ENCODE measurements around the gene MAN1C1.

The MAN1C1 gene

GRCh38 chr1:25808481-25809244 lies 192.1 kb downstream of the MAN1C1 start:
- no peak overlapping the region for H3K27ac Mint-ChIP-seq
- DNase-seq (ENCODE audit: low spot score): no peak
- peaks cover 9% of the 10 kb centered on the region for H3K27me3 Mint-ChIP-seq (ENCODE audit: low read depth)
- no peak overlapping the region for H3K4me3 Mint-ChIP-seq
- no peaks in the 10 kb centered on the region for H3K9me3 Mint-ChIP-seq
- peaks cover 4% of the 10 kb centered on the region for H3K4me1 Mint-ChIP-seq (ENCODE audit: low read depth)
- H3K36me3 Mint-ChIP-seq (ENCODE audit: low read depth): no peaks in the 10 kb centered on the region

- H3K9me3 Mint-ChIP-seq: no peaks in the 10 kb centered on the region
- H3K36me3 Mint-ChIP-seq (ENCODE audit: low read depth): no peaks in the 10 kb centered on the region
- no peak overlapping the region for H3K27ac Mint-ChIP-seq
- H3K4me1 Mint-ChIP-seq (ENCODE audit: low read depth): no peaks in the 10 kb centered on the region
- no peak for DNase-seq (ENCODE audit: low spot score)
- no peak overlapping the region for H3K4me3 Mint-ChIP-seq
- peaks cover 9% of the 10 kb centered on the region for H3K27me3 Mint-ChIP-seq (ENCODE audit: low read depth)
Observed at GRCh38 chr1:25809283-25809926, 192.8 kb downstream of the MAN1C1 start.

- H3K9me3 Mint-ChIP-seq: no peaks in the 10 kb centered on the region
- H3K27ac Mint-ChIP-seq: no peak overlapping the region
- no peaks in the 10 kb centered on the region for H3K4me1 Mint-ChIP-seq (ENCODE audit: low read depth)
- no peak for DNase-seq (ENCODE audit: low spot score)
- no peak overlapping the region for H3K4me3 Mint-ChIP-seq
- no peaks in the 10 kb centered on the region for H3K36me3 Mint-ChIP-seq (ENCODE audit: low read depth)
- H3K27me3 Mint-ChIP-seq (ENCODE audit: low read depth): peaks cover 5% of the 10 kb centered on the region
Observed at GRCh38 chr1:25809929-25810328, 193.3 kb downstream of the MAN1C1 start.

- no peaks in the 10 kb centered on the region for H3K9me3 Mint-ChIP-seq
- no peak overlapping the region for H3K27ac Mint-ChIP-seq
- DNase-seq (ENCODE audit: low spot score): peak; percentile 65
- no peaks in the 10 kb centered on the region for H3K4me1 Mint-ChIP-seq (ENCODE audit: low read depth)
- peaks cover 3% of the 10 kb centered on the region for H3K27me3 Mint-ChIP-seq (ENCODE audit: low read depth)
- no peak overlapping the region for H3K4me3 Mint-ChIP-seq
- H3K36me3 Mint-ChIP-seq (ENCODE audit: low read depth): no peaks in the 10 kb centered on the region
Observed at GRCh38 chr1:25810341-25811299, 194.0 kb downstream of the MAN1C1 start.

- Mint-ChIP-seq H3K36me3 (ENCODE audit: low read depth) (no peaks in the 10 kb centered on the region), H3K4me3 (no peak overlapping the region), H3K27me3 (ENCODE audit: low read depth) (no peaks in the 10 kb centered on the region), H3K9me3 (no peaks in the 10 kb centered on the region), H3K4me1 (ENCODE audit: low read depth) (no peaks in the 10 kb centered on the region), H3K27ac (no peak overlapping the region)
- no peak for DNase-seq (ENCODE audit: low spot score)
Observed at GRCh38 chr1:25811384-25812082, 194.9 kb downstream of the MAN1C1 start.

- Mint-ChIP-seq H3K36me3 (ENCODE audit: low read depth) (no peaks in the 10 kb centered on the region), H3K4me1 (ENCODE audit: low read depth) (peaks cover 2% of the 10 kb centered on the region), H3K4me3 (no peak overlapping the region), H3K27me3 (ENCODE audit: low read depth) (no peaks in the 10 kb centered on the region), H3K9me3 (no peaks in the 10 kb centered on the region), H3K27ac (no peak overlapping the region)
- DNase-seq (ENCODE audit: low spot score): no peak
Observed at GRCh38 chr1:25813071-25813733, 196.6 kb downstream of the MAN1C1 start.

- H3K4me3 Mint-ChIP-seq: no peak overlapping the region
- no peaks in the 10 kb centered on the region for H3K36me3 Mint-ChIP-seq (ENCODE audit: low read depth)
- no peaks in the 10 kb centered on the region for H3K27me3 Mint-ChIP-seq (ENCODE audit: low read depth)
- DNase-seq (ENCODE audit: low spot score): no peak
- H3K27ac Mint-ChIP-seq: no peak overlapping the region
- no peaks in the 10 kb centered on the region for H3K9me3 Mint-ChIP-seq
- peaks cover 7% of the 10 kb centered on the region for H3K4me1 Mint-ChIP-seq (ENCODE audit: low read depth)
Observed at GRCh38 chr1:25813734-25814471, 197.3 kb downstream of the MAN1C1 start.

- no peaks in the 10 kb centered on the region for H3K27me3 Mint-ChIP-seq (ENCODE audit: low read depth)
- no peaks in the 10 kb centered on the region for H3K36me3 Mint-ChIP-seq (ENCODE audit: low read depth)
- no peaks in the 10 kb centered on the region for H3K9me3 Mint-ChIP-seq
- peaks cover 10% of the 10 kb centered on the region for H3K4me1 Mint-ChIP-seq (ENCODE audit: low read depth)
- H3K27ac Mint-ChIP-seq: no peak overlapping the region
- H3K4me3 Mint-ChIP-seq: no peak overlapping the region
- DNase-seq (ENCODE audit: low spot score): no peak
Observed at GRCh38 chr1:25814549-25815087, 198.0 kb downstream of the MAN1C1 start.

- no peak for DNase-seq (ENCODE audit: low spot score)
- Mint-ChIP-seq H3K9me3 (no peaks in the 10 kb centered on the region), H3K4me3 (no peak overlapping the region), H3K27ac (no peak overlapping the region), H3K36me3 (ENCODE audit: low read depth) (no peaks in the 10 kb centered on the region), H3K4me1 (ENCODE audit: low read depth) (peaks cover 10% of the 10 kb centered on the region), H3K27me3 (ENCODE audit: low read depth) (no peaks in the 10 kb centered on the region)
Observed at GRCh38 chr1:25815208-25816111, 198.9 kb downstream of the MAN1C1 start.

- Mint-ChIP-seq H3K36me3 (ENCODE audit: low read depth) (peaks cover 3% of the 10 kb centered on the region), H3K9me3 (no peaks in the 10 kb centered on the region), H3K27ac (no peak overlapping the region), H3K4me3 (no peak overlapping the region), H3K4me1 (ENCODE audit: low read depth) (peaks cover 17% of the 10 kb centered on the region), H3K27me3 (ENCODE audit: low read depth) (no peaks in the 10 kb centered on the region)
- no peak for DNase-seq (ENCODE audit: low spot score)
Observed at GRCh38 chr1:25816112-25816718, 199.6 kb downstream of the MAN1C1 start.

- Mint-ChIP-seq H3K27ac (peak overlapping the region; percentile 14), H3K27me3 (ENCODE audit: low read depth) (no peaks in the 10 kb centered on the region), H3K4me1 (ENCODE audit: low read depth) (peaks cover 28% of the 10 kb centered on the region), H3K4me3 (peak overlapping the region; percentile 96), H3K9me3 (no peaks in the 10 kb centered on the region), H3K36me3 (ENCODE audit: low read depth) (peaks cover 7% of the 10 kb centered on the region)
- DNase-seq (ENCODE audit: low spot score): no peak
Observed at GRCh38 chr1:25817840-25818501, 201.4 kb downstream of the MAN1C1 start.
